ENCODE data around the gene RHEB. TPM values are rescaled to one million over a fixed set of nuclear protein-coding genes. Genes with fewer than 3 reads are reported as not detected.

The RHEB gene
- total RNA-seq, 1 experiment from 2014 or later, result 114 TPM

GRCh38 chr7:151423226-151423625, 96.5 kb downstream of the RHEB start:
- Mint-ChIP-seq H3K27me3 (ENCODE audit: low read depth) (peaks cover 60% of the 10 kb centered on the region), H3K9me3 (peaks cover 7 to 27% of the 10 kb centered on the region in 2 experiments; a peak in 4 of 5 replicates), H3K36me3 (ENCODE audit: insufficient read depth in 1 of 3, low read depth in 3 of 3) (peaks cover 0 to 11% (median 0%) of the 10 kb centered on the region in 3 experiments; a peak in 2 of 7 replicates), H3K27ac (no peak overlapping the region; a peak in 1 of 7 replicates), H3K4me1 (peaks cover 10 to 17% of the 10 kb centered on the region in 2 experiments), H3K4me3 (no peak overlapping the region)
- Histone ChIP-seq H2AFZ (ENCODE audit: low read length) (no peak overlapping the region), H3K4ac (ENCODE audit: low read depth, low read length) (no peak overlapping the region), H3K9me3 (ENCODE audit: control insufficient read depth, low read depth, low read length) (no peaks in the 10 kb centered on the region), H3K9ac (ENCODE audit: extremely low read depth, insufficient read length, low read length) (no peak overlapping the region), H3K4me1 (ENCODE audit: insufficient read depth, low read length) (no peaks in the 10 kb centered on the region), H4K20me1 (ENCODE audit: control insufficient read depth, insufficient read depth, insufficient read length) (no peaks in the 10 kb centered on the region), H3K27me3 (ENCODE audit: insufficient read depth, low read length) (no peaks in the 10 kb centered on the region), H4K91ac (ENCODE audit: insufficient read length, low read depth, low read length) (no peak overlapping the region), H2BK120ac (ENCODE audit: low read depth, low read length, poor library complexity, severe bottlenecking) (no peak overlapping the region), H3T11ph (ENCODE audit: low read length) (no peak overlapping the region), H3K56ac (ENCODE audit: insufficient read length, low read depth, low read length) (no peak overlapping the region), H3K79me2 (ENCODE audit: insufficient read depth, low read length) (no peaks in the 10 kb centered on the region), H4K8ac (replicated peaks; ENCODE audit: insufficient read length, low read depth, low read length) (no peak overlapping the region), H2BK15ac (ENCODE audit: low read depth, low read length) (no peak overlapping the region), H3K79me1 (ENCODE audit: insufficient read depth, low read depth, low read length, poor library complexity, severe bottlenecking) (no peaks in the 10 kb centered on the region), H3K14ac (ENCODE audit: insufficient read depth, low read length) (no peak overlapping the region), H3K27ac (ENCODE audit: insufficient read length, low read depth, low read length) (no peak overlapping the region), H2AK5ac (ENCODE audit: insufficient read length, low read length) (no peak overlapping the region), H2BK20ac (ENCODE audit: low read depth, low read length, poor library complexity, severe bottlenecking) (no peak overlapping the region), H4K5ac (ENCODE audit: insufficient read length, low read depth, low read length) (no peak overlapping the region), H2BK5ac (ENCODE audit: insufficient read length, low read length) (no peak overlapping the region), H3K23ac (ENCODE audit: insufficient read length, low read depth, low read length) (no peak overlapping the region), H2BK12ac (ENCODE audit: insufficient read length, low read depth, low read length) (no peak overlapping the region), H3K4me2 (ENCODE audit: insufficient read depth, insufficient read length, low read length) (no peak overlapping the region), H3K23me2 (ENCODE audit: insufficient read length, low read depth, low read length, poor library complexity, severe bottlenecking) (no peaks in the 10 kb centered on the region), H3K18ac (ENCODE audit: insufficient read length, low read depth, low read length) (no peak overlapping the region)
- no peak for DNase-seq
- no peak for TF ChIP-seq CTCF (conservative IDR thresholded peaks at IDR 0.05)
- WGBS (ENCODE audit: extremely low coverage, insufficient read length, low lambda C conversion rate), result no CpG with 5 or more reads among the region's 7 CpGs

Measured in H9 (cell line).